ENCODE results near the gene ROM1. TPM values are rescaled to one million over a fixed set of nuclear protein-coding genes. Genes with fewer than 3 reads are reported as not detected.
A peak's percentile ranks its signal among the peaks of the same experiment; 100 is the strongest.

Gene ROM1
- total RNA-seq, 2 donors from 2014 or later: 8.0 to 12.7 TPM

DNA sequence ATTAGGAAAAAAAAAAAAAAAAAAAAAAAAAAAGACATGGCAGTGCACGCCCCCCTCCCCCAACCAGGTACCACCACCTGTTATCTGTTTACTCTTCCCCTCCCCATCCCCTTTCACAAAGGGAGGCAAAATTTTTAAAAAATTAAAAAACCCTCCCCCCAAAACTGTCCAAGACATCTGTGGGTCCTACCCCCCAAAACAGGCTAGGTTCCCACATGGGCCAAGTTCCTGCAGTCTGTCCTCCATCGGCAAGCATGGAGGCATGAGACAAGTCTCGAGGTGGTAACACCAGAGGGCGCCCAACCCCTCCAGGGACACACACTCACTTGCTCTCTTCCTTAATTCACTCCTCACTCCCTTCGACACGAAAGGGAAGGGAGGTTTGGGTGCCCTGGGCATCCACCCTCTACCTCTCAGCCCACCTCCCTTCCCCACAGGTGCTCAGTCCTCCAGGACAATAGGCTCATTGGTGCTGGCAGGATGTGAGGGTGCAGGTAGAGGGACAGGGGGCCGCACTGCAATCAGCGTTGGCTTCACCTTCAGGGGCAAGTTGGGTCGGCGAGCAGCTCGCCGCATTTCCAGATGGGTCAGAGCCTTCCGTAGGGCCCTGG lies 19.5 kb upstream of the ROM1 start:
- intact Hi-C loops (cut with DNase I): no loop called here
- Histone ChIP-seq H3K9me3 (no peaks in the 10 kb centered on the region), H3K4me1 (replicated peaks) (peaks cover 10% of the 10 kb centered on the region), H3K27ac (peak overlapping the region in 1 of 2 donors; percentile 91), H3K27me3 (replicated peaks; ENCODE audit: insufficient read depth) (no peaks in the 10 kb centered on the region), H3K4me3 (no peak overlapping the region), H3K36me3 (peaks cover 21 to 28% of the 10 kb centered on the region in 2 donors)
- WGBS: 54% methylated on average over 13 of the region's 13 CpGs
- DNase-seq (ENCODE audit: low spot score): peak; percentile 79
- TF ChIP-seq POLR2A (IDR thresholded peaks at IDR 0.05) (no peak), POLR2AphosphoS5 (IDR thresholded peaks at IDR 0.05) (peak; percentile 54), CTCF (IDR thresholded peaks at IDR 0.05) (peak in 3 of 4 experiments; percentile 34 to 64 (median 52))

- DNase-seq (ENCODE audit: low spot score): no peak
- Histone ChIP-seq H3K9me3 (no peaks in the 10 kb centered on the region), H3K4me3 (no peak overlapping the region), H3K36me3 (peaks cover 21 to 28% of the 10 kb centered on the region in 2 donors), H3K27me3 (replicated peaks; ENCODE audit: insufficient read depth) (no peaks in the 10 kb centered on the region), H3K4me1 (replicated peaks) (peaks cover 16% of the 10 kb centered on the region), H3K27ac (no peak overlapping the region)
- WGBS: 84% methylated on average over 8 of the region's 8 CpGs
- intact Hi-C loops (cut with DNase I): no loop called here
- TF ChIP-seq POLR2AphosphoS5 (IDR thresholded peaks at IDR 0.05): no peak
- no peak for TF ChIP-seq POLR2A (IDR thresholded peaks at IDR 0.05)
- TF ChIP-seq CTCF (IDR thresholded peaks at IDR 0.05): no peak
Observed at GRCh38 chr11:62595124-62595523, 17.9 kb upstream of the ROM1 start.

- Histone ChIP-seq H3K4me1 (replicated peaks) (peaks cover 9% of the 10 kb centered on the region), H3K4me3 (peak overlapping the region in 1 of 2 donors; percentile 64), H3K27ac (peak overlapping the region; percentile 91 to 93), H3K36me3 (peaks cover 21 to 28% of the 10 kb centered on the region in 2 donors), H3K27me3 (replicated peaks; ENCODE audit: insufficient read depth) (no peaks in the 10 kb centered on the region), H3K9me3 (no peaks in the 10 kb centered on the region)
- intact Hi-C loops (cut with DNase I): no loop called here
- WGBS: 24% methylated on average over 7 of the region's 7 CpGs
- DNase-seq (ENCODE audit: low spot score): peak; percentile 88
- TF ChIP-seq POLR2AphosphoS5 (IDR thresholded peaks at IDR 0.05): peak; percentile 92
- no peak for TF ChIP-seq POLR2A (IDR thresholded peaks at IDR 0.05)
- no peak for TF ChIP-seq CTCF (IDR thresholded peaks at IDR 0.05)
Observed at GRCh38 chr11:62599069-62599696, 13.9 kb upstream of the ROM1 start.

DNA sequence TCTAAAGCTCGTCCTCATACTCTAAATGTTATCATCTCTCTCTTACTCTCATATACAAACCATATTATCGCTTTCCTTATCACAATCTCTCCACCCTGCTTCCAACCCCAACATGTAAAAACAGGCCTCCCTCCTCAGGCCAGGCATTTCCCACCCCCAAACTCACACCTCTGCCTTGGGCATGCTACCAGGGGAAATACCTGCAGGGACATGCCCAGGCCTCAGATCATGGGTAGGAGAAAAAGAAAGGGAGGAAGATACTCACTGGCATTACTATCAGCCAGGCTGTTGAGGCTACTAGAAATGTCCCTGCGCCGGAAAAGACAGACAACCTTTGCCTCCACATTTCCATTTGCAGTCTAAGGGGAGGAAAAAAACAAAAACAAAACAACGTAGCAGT lies 13.2 kb upstream of the ROM1 start:
- intact Hi-C loops (cut with DNase I): loop anchor here (5.0 kb wide), 1 partner anchor 107 kb away; the partner anchor contains the start of genes BSCL2 and GNG3
- 22% methylated on average over 5 of the region's 5 CpGs for WGBS
- H3K9me3 ChIP-seq: no peaks in the 10 kb centered on the region
- peak overlapping the region; percentile 91 to 93 for H3K27ac ChIP-seq
- peaks cover 20 to 28% of the 10 kb centered on the region in 2 donors for H3K36me3 ChIP-seq
- no peaks in the 10 kb centered on the region for H3K27me3 ChIP-seq (replicated peaks; ENCODE audit: insufficient read depth)
- peaks cover 9% of the 10 kb centered on the region for H3K4me1 ChIP-seq (replicated peaks)
- no peak for TF ChIP-seq CTCF (IDR thresholded peaks at IDR 0.05)
- TF ChIP-seq POLR2AphosphoS5 (IDR thresholded peaks at IDR 0.05): peak; percentile 81
- peak; percentile 32 for TF ChIP-seq POLR2A (IDR thresholded peaks at IDR 0.05)
- peak overlapping the region; percentile 64 to 89 for H3K4me3 ChIP-seq
- DNase-seq (ENCODE audit: low spot score): peak; percentile 61

Measured in prostate gland (tissue), 2 donors.